HG03575 (cell line): ENCODE data around the gene TOMM5.

ENCODE experiments used
- ATAC-seq: cut with Tn5 transposase; IDR thresholded peaks from one replicate; pipeline ENCODE4 v1.9.1; 2021; ENCODE audit not compliant: unreplicated experiment, insufficient number of reproducible peaks, low FRiP score; ENCODE audit errors: extremely low read depth

TOMM5 gene

GRCh38 chr9:37592108-37592951, at the start of gene TOMM5:
TSS of gene TOMM5 (minus strand) at chr9:37592597. CDS start at chr9:37592532, 65 bp downstream.
- peak; percentile 47 for ATAC-seq

- ATAC-seq = no peak
Observed at GRCh38 chr9:37641331-37641730, 48.9 kb upstream of the TOMM5 start.

- no peak for ATAC-seq
Observed at GRCh38 chr9:37640246-37640645, 47.8 kb upstream of the TOMM5 start.

GRCh38 chr9:37639841-37640240, 47.4 kb upstream of the TOMM5 start:
- ATAC-seq = no peak

GRCh38 chr9:37639109-37639762, 46.8 kb upstream of the TOMM5 start:
- no peak for ATAC-seq

GRCh38 chr9:37636511-37637448, 44.4 kb upstream of the TOMM5 start:
- ATAC-seq = no peak

- ATAC-seq = no peak
Observed at GRCh38 chr9:37635808-37636207, 43.4 kb upstream of the TOMM5 start.

GRCh38 chr9:37632479-37632878, 40.1 kb upstream of the TOMM5 start:
- no peak for ATAC-seq

GRCh38 chr9:37626708-37627292, 34.4 kb upstream of the TOMM5 start:
- ATAC-seq = no peak

- ATAC-seq = no peak
Observed at GRCh38 chr9:37625758-37626147, 33.4 kb upstream of the TOMM5 start.

GRCh38 chr9:37625036-37625757, 32.8 kb upstream of the TOMM5 start:
- ATAC-seq = no peak

- no peak for ATAC-seq
Observed at GRCh38 chr9:37624073-37624472, 31.7 kb upstream of the TOMM5 start.

GRCh38 chr9:37623267-37623666, 30.9 kb upstream of the TOMM5 start:
- ATAC-seq = no peak

- ATAC-seq = no peak
Observed at GRCh38 chr9:37622462-37622861, 30.1 kb upstream of the TOMM5 start.

- ATAC-seq = no peak
Observed at GRCh38 chr9:37621273-37622121, 29.1 kb upstream of the TOMM5 start.

- ATAC-seq = no peak
Observed at GRCh38 chr9:37620396-37620795, 28.0 kb upstream of the TOMM5 start.

- ATAC-seq = no peak
Observed at GRCh38 chr9:37619806-37620205, 27.4 kb upstream of the TOMM5 start.

GRCh38 chr9:37618817-37619216, 26.4 kb upstream of the TOMM5 start:
- ATAC-seq = no peak
